ENCODE results near the gene KDM2A. TPM values are rescaled to one million over a fixed set of nuclear protein-coding genes. Genes with fewer than 3 reads are reported as not detected.

The KDM2A gene
- total RNA-seq, 2 donors from 2014 or later: 27.7 to 37.3 TPM

DNA sequence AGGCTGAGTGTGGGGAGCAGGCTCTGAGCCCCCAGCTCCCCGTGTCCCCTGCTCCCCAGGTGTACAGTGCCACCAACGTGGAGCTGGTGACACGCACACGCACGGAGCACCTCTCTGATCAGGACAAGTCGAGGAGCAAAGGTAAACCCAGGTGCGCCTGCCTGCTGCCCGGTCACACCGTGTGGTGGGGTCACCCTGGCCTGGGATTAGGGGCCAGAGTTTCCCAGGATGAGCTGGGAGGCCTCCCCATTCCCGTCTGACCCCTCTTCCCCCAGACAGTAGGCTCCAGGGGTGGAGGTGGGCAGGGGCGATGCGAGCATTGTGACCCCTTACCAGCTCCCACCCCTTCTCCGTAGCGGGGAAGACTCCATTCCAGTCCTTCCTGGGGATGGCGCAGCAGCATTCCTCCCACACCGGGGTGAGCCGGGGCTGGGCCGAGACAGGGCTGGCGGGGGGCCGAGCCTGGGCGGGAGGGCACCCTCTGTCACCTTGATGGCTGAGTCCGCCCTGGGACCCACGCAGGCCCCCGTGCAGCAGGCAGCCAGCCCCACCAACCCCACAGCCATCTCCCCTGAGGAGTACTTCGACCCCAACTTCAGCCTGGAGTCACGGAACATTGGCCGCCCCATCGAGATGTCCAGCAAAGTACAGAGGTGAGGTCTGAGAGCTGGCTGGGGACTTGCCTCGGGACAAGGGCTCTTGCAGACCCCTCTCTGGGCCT, 180.6 kb downstream of the KDM2A start:
- no peak for DNase-seq (ENCODE audit: low spot score)
- Histone ChIP-seq H3K4me1 (peaks cover 0 to 27% of the 10 kb centered on the region in 2 donors), H3K4me3 (no peak overlapping the region), H3K36me3 (peaks cover 41% of the 10 kb centered on the region), H3K27ac (no peak overlapping the region), H3K9me3 (peaks cover 4 to 8% of the 10 kb centered on the region in 2 donors), H3K27me3 (no peaks in the 10 kb centered on the region)
- TF ChIP-seq, protein P1, sequence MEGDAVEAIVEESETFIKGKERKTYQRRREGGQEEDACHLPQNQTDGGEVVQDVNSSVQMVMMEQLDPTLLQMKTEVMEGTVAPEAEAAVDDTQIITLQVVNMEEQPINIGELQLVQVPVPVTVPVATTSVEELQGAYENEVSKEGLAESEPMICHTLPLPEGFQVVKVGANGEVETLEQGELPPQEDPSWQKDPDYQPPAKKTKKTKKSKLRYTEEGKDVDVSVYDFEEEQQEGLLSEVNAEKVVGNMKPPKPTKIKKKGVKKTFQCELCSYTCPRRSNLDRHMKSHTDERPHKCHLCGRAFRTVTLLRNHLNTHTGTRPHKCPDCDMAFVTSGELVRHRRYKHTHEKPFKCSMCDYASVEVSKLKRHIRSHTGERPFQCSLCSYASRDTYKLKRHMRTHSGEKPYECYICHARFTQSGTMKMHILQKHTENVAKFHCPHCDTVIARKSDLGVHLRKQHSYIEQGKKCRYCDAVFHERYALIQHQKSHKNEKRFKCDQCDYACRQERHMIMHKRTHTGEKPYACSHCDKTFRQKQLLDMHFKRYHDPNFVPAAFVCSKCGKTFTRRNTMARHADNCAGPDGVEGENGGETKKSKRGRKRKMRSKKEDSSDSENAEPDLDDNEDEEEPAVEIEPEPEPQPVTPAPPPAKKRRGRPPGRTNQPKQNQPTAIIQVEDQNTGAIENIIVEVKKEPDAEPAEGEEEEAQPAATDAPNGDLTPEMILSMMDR (IDR thresholded peaks at IDR 0.05): no peak

DNA sequence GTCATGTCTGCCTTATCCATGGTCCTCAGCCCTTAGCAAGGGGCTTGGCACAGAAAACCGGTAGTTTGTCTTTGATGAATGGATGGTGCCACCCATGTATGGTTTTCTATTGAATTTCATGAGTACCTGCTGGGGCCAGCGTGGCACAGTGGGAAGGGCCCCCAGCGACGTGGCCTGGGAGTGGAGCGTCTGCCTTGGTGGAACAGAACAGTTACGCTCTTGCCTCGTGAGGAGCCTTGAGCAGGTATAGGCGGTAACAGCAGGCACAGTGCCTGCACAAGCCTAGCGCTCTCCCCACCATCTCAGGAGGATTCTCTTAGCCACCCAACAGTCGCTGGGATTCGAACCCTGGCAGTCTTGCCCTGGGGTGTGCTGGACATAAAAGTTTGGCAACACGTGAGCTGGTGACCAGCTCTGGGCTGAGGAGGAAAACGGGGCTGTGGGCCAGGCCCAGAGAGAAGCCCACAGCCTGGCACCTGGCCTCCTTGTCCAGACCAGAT, 181.2 kb downstream of the KDM2A start:
- TF ChIP-seq, protein P1 (IDR thresholded peaks at IDR 0.05): no peak
- peaks cover 4 to 8% of the 10 kb centered on the region in 2 donors for H3K9me3 ChIP-seq
- peaks cover 41% of the 10 kb centered on the region for H3K36me3 ChIP-seq
- H3K27ac ChIP-seq: no peak overlapping the region
- H3K4me1 ChIP-seq: peaks cover 0 to 31% of the 10 kb centered on the region in 2 donors
- H3K4me3 ChIP-seq: no peak overlapping the region
- DNase-seq (ENCODE audit: low spot score): no peak
- H3K27me3 ChIP-seq: no peaks in the 10 kb centered on the region

DNA sequence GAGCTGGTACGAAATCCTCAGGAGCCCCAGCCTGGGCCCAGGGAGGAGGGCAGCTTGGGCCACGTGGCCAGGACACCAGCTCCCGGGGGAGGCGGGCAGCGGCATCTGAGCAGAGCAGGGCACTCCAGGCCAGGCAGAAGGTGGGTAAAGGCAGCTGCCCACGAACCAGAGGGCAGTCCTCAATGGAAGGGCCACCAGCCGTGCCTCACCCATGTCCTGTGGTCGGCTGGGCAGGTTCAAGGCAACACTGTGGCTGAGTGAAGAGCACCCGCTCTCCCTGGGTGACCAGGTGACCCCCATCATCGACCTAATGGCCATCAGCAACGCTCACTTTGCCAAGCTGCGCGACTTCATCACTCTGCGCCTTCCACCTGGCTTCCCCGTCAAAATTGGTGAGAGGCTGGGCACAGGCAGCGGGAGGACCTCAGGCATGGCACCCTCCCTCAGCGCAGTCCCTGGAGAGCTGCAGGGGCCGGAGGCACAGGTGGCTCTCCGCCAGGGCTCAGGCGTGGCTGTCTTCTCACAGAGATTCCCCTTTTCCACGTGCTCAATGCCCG, 181.8 kb downstream of the KDM2A start:
- Histone ChIP-seq H3K36me3 (peaks cover 41% of the 10 kb centered on the region), H3K4me3 (no peak overlapping the region), H3K27me3 (no peaks in the 10 kb centered on the region), H3K27ac (no peak overlapping the region), H3K4me1 (peaks cover 0 to 31% of the 10 kb centered on the region in 2 donors), H3K9me3 (peaks cover 3% of the 10 kb centered on the region in 2 donors)
- TF ChIP-seq, protein P1 (IDR thresholded peaks at IDR 0.05): no peak
- no peak for DNase-seq (ENCODE audit: low spot score)

DNA sequence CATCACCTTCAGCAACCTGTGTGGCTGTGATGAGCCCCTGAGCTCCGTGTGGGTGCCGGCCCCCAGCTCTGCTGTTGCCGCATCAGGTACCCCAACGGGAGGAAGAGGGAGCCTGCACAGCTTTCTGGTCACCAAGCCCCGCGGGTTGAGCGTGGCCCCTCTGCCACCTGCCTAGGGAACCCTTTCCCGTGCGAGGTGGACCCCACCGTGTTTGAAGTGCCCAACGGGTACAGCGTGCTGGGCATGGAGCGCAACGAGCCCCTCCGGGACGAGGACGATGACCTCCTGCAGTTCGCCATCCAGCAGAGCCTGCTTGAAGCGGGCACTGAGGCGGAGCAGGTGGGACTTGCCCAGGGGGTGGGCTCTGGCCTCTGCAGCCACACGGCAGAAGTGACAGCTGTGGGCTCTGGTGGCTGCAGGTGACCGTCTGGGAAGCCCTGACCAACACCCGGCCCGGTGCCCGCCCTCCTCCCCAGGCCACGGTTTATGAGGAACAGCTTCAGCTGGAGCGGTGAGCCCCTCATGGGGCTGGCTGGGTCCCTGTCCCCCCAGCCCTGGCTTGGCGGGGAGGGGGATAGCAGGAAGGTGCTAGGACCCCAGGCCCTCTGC, 182.4 kb downstream of the KDM2A start:
- Histone ChIP-seq H3K4me3 (no peak overlapping the region), H3K27me3 (no peaks in the 10 kb centered on the region), H3K4me1 (peaks cover 0 to 31% of the 10 kb centered on the region in 2 donors), H3K9me3 (no peaks in the 10 kb centered on the region), H3K36me3 (peaks cover 41% of the 10 kb centered on the region), H3K27ac (peak overlapping the region; percentile 81 to 82)
- DNase-seq (ENCODE audit: low spot score): no peak
- TF ChIP-seq, protein P1 (IDR thresholded peaks at IDR 0.05): no peak

DNA sequence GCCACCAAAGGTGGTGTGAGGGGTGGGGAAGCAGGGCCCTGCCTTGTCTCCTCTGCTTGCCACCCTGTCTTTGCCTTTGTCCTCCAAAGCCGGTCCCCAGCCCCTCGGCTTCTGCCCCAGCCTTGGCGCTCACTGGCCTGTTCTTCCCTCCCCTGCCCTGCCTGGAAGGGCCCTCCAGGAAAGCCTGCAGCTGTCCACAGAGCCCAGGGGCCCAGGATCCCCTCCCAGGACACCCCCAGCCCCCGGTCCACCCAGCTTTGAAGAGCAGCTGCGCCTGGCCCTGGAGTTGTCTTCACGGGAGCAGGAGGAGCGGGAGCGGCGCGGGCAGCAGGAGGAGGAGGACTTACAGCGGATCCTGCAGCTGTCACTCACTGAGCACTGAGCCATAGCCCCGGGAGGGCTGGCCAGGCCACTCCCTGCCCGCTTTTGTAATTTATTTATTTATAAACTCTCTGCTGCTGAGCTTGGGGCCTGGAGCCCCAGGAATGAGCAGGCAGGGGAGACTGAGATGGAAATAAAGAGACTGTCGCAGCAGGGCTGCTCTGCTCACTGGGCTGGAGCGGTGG, 183.0 kb downstream of the KDM2A start:
- no peaks in the 10 kb centered on the region for H3K9me3 ChIP-seq
- H3K36me3 ChIP-seq: peaks cover 35% of the 10 kb centered on the region
- peak; percentile 77 for DNase-seq (ENCODE audit: low spot score)
- H3K4me1 ChIP-seq: peaks cover 0 to 31% of the 10 kb centered on the region in 2 donors
- TF ChIP-seq, protein P1 (IDR thresholded peaks at IDR 0.05): no peak
- H3K27me3 ChIP-seq: no peaks in the 10 kb centered on the region
- peak overlapping the region; percentile 81 to 82 for H3K27ac ChIP-seq
- H3K4me3 ChIP-seq: peak overlapping the region in 1 of 2 donors; percentile 94

Measured in right atrium auricular region (tissue), 2 donors.